Central memory CD4-positive, alpha-beta T cell (primary cell): Measurements from ENCODE around the gene HNRNPA1.
A peak's percentile ranks its signal among the peaks of the same experiment; 100 is the strongest.
"Not testable (repeated sequence)": the region's sequence is repeated elsewhere in the genome, so short reads cannot be mapped to it uniquely, and the experiment has no call there.

Experiments used
- DNase-seq: peaks from one replicate; pipeline ENCODE4 v3.0.0; 2022

The HNRNPA1 gene

DNA sequence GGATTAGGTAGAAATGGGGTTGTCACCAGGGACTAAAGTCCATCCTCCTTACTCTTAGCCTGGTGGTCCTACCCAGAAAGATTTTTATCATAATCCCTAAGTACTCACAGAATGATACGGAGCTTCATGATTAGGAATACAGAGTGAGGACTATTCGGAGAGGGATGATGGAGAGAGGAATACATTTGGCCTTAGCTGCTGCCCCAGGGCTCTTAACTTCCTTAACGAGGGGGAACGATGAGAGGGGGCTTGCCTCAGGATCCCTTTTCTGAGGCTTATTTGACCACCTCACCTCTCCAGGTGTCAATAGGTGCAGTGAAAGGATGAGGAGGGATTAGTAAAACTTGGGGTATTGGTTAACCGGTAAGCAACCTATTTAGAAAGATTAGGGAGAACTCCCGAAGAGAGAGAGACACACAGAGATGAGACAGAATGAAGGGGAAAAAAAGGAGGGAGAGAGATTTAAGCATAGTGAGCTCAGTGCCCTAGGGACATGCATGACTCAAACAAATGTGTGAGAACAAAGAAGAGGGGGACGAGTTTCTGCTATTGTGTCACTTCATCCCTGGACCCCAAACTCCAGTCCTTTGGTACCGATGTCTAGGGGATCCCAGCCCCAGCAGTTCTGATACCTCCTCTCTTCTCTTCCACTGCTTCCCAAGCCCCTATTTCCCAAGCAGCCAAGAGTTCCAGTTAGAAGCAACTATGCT, 19.1 kb downstream of the HNRNPA1 start:
- no peak for DNase-seq

DNA sequence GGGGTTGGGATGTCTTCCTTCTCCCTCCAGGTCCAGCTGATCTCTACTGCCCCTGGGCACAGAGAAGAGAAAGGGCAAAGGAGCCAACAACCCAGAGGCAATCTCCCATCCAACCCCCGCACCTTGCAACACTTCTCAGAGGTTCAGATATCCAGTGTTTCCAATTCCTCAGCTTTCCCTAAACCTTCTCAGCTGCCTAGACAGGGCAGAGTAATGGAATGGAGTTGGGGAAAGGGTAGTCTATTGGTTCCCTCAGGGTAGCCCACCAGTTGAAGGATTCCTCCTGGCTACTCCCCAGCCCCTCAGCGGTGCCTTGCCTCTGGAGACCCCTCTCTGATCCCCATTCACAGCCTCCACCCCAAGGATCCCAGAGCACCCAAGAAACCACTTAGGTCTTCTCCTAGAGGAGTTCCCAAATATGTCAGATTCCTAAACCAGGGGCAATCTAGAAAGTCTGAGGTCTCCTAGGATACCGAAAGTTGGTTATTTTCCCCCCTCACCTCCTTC, 19.8 kb downstream of the HNRNPA1 start:
- DNase-seq: no peak

DNA sequence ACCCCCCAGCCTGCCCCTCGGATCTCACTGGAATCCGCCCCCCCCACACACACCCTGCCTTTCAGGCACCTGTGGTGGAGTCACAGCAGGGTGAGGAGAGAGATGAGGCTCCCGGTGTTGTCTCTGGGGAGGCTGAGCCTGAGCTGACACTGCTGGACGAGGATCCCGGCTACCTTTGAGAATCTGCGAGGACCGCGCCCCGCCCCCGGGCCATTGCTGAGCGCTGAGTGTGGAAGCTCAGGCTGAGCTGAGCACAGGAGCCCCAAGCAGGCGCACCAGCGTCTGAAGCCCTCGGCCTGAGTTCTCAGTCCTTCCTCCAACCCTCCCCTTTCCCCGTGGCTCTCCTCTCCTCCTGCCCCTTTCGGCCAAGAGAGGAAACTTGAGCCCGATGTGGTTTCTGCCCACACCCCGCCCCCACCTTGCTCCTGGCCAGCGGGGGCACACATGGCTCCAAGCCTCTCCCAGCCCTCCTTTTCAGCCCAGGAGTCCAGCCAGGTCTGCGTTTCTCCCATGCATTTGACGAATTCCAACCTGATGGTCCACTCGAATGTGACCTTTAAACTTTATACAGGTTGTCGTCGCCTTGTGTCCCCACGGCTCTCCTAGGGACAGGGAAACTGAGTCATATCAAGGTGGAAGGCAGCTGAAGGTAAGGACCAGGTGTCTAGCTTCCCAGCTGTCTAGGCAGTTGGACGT, 20.4 kb downstream of the HNRNPA1 start, which contains the start of gene NFE2:
NFE2 (minus strand) TSS at position 284 of the 696 bp plus-strand sequence. CDS start 5,767 bp downstream, outside the sequence.
- DNase-seq: no peak

DNA sequence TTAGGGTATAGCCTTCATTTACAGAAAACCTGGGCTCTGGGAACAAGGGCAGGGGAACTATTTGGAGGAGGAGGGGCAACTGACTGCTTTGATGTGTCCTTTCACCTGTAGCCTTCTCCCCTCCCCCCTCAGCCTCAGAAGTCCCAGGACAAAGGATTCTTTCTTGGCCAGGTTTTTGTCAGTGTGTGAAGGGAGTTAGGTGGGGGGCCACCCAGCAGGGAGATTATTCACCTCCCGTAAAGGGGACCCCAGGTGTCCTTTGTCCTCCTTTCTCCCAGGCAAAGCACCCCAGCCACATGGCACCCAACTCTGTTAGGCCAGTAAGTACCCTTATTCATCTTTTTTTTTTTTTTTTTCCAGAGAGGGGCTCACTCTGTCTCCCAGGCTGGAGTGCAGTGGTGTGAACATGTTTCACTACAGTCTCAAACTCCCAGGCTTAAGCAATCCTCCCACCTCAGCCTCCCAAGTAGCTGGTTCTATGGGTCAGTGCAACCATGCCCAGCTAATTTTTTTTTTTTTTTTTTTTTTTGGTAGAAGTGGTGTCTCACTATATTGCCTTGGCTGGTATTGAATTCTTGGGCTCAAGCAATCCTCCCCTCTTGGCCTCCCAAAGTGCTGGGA, 21.0 kb downstream of the HNRNPA1 start:
- no peak for DNase-seq

DNA sequence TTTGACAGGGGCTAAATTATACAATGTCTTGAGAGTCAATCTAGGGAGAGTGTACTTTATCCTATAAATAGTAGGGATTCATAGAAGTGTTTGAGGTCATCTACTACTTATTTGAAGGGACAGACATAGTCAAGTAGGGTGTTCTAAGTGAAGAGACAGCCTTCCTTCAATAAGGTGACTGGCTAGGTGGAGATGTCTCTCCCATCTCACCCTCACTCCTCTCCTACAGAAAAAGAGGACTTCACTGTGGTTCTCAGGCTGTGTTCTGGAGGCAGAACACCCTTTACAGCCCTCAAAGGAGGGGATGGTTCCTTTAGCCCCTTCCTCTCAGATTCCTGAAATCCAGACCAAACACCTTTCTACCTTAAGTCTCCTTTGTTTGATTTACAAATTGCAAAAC, 23.1 kb downstream of the HNRNPA1 start:
- no peak for DNase-seq

GRCh38 chr12:54304187-54304810, 23.8 kb downstream of the HNRNPA1 start:
- no peak for DNase-seq

DNA sequence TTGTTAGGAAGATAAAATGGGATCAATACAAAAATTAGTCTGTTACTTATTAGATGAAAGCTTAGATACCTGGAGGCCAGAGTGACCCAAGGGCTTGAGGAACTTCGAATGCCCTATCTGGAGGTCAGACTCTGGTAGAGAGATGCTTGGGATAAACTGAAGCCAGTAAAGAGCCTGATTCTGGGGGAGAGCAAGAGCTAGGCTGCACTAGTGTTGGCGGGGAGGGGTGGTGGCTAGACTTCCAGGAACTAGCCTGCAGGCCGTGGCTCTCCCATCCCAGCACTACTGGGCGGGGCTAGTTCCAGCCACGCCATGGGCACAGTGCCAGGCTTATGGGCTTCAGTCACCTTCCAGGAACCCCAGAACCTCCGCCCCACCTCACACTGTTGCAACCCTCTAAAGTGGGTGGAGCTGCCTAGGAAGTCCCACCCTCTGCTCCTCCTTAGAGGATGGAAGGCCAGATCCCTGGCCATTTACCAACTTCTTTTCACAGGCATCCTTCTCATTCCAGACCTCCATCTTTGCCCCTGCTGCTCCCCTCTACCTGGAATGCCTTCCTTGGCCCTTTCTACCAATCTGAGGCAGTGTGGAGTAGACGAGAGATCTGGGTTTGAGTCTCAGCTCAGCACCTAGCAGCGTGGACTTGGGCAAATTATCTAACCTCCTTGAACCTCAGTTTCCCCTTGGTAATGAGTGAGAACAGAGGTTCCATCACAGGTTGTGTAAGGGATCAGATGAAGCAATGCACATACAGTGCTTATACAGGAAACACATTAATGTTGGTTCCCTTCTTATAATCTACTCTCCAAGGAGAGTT, 26.6 kb downstream of the HNRNPA1 start:
- no peak for DNase-seq

DNA sequence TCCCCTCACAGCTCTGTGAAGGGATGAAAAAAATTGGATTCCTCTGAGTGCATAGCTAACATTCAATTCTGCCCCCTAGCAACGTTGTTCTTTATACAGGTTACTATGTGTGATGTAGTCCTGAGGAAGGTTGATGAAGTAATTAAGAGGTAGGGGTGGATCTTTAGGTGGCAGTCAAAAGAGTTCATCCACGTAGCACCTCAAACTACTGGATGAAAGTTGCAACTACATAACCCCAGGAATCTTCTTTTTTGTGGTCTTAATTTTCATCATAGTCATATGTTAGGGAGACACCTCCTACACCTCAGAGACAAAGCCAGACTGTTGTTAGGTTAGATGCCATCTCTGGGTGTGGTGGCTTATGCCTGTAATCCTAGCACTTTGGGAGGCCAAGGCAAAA, 30.5 kb downstream of the HNRNPA1 start:
- no peak for DNase-seq

DNA sequence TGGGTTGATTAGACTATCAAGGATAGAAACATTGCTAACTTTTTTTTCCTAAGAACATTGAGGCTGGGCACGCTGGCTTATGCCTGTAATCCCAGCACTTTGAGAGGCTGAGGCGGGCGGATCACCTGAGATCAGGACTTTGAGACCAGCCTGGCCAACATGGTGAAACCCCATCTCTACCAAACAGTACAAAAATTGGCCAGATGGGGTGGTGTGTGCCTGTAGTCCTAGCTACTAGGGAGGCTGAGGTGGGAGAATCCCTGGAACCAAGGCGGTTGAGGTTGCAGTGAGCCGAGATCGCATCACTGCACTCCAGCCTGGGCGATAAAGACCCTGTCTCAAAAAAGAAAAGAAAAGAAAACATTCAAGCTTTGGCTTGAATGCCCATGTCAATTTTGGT, 31.8 kb downstream of the HNRNPA1 start:
- not testable (repeated sequence) for DNase-seq

- no peak for DNase-seq
Observed at GRCh38 chr12:54321363-54321762, 40.8 kb downstream of the HNRNPA1 start.

DNA sequence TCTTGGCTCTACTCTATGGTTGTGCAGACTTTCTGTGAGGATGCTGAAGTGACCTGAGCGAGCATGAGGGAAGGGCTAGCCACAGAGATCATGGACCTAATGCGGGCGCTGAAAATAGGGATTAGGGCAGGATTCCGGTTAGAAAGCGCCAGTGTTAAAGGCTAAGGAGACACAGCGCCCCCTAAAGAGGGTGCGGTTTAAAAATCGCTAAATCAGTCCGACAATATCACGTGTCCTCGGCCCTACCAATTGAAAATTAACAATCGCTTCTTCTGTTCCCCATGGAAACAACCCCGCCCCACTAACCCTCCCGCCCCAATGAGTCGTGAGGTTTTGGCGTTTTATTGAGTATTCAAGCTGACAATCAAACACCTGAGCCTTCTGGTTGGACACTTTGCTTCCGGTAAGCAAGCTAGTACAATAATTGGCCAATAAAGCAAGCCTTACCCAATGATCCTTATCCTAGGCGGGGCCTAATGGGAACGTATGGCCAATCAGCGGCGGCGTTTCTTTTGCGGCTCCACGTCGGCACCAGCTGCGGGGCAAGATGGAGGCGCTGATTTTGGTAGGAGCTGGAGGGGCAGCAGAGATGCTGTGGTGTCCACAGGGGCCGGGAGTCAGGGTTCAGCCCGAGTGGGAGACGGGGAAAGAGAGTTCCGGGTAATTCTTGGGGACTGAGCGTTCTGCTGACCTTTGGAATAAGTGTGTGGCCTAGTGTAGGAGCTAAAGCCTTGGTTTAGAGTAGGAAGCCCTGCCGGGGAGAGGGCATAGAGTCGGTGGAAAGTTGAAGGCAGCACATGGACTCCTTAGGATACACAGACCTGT, 44.3 kb downstream of the HNRNPA1 start, which contains the start of gene COPZ1:
COPZ1 (plus strand) TSS at position 515 of the 825 bp plus-strand sequence; CDS start at position 548, 33 bp downstream.
- DNase-seq: peak; percentile 95

DNA sequence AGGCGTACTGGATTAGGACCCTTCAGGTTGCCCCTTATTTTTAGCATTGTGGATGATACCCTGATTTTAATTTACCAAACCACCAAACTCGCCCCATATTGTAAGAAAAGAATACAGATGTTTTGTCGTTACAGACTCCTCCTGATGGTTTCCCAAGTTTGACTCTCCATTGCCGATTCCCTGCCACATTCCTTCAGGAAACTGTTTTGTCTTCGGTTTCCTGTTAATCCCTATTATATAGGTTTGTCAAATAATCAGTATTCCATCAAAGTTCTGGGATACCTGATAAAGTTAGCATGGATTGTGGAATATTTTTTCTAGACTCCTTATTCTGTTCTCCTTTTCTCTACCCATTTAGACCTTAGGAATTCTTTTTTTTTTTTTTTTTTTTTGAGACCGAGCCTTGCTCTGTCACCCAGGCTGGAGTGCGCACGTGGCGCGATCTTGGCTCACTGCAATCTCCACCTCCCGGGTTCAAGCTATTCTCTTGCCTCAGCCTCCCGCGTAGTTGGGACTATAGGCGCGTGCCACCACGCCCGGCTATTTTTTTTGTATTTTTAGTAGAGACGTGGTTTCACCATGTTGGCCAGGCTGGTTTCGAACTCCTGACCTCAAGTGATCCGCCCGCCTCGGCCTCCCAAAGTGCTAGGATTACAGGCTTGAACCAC, 45.0 kb downstream of the HNRNPA1 start:
- not testable (repeated sequence) for DNase-seq

DNA sequence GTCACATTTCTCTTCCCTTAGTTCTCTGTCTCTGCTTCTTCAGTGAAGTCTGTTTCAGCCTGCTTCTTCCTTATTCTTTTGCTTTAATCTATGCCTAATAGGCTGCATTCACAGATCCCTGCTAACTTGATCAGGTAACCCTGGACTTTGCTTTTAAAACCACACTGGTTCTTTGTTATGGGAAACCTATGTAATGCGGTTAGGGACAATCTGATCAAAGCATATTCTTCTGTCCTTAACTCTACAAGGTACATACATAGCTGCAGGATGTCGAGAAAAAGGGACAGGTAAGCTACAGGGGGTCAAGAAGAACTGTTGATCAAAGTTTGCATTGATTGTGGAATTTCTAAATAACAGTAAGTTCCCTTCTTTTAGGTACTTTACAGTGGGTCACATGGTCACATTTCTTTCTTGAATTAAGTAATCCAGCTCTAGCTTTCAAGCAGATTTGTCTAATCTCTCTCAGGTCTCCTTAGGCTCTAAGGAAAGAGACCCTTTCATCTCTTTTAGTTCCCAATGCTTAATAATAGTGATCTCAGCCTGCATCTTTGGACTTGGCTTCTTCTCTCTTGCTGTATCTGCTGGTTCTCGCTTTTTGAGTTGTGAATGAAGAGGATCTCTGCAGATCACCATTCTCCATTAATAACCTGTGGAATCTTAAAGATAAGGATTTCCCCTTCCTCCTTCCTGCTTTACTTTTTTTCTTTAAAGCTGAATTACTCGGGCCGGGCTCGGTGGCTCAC, 48.2 kb downstream of the HNRNPA1 start:
- no peak for DNase-seq

GRCh38 chr12:54329759-54330158, 49.2 kb downstream of the HNRNPA1 start:
- no peak for DNase-seq

GRCh38 chr12:54330442-54330841, 49.9 kb downstream of the HNRNPA1 start:
- no peak for DNase-seq

DNA sequence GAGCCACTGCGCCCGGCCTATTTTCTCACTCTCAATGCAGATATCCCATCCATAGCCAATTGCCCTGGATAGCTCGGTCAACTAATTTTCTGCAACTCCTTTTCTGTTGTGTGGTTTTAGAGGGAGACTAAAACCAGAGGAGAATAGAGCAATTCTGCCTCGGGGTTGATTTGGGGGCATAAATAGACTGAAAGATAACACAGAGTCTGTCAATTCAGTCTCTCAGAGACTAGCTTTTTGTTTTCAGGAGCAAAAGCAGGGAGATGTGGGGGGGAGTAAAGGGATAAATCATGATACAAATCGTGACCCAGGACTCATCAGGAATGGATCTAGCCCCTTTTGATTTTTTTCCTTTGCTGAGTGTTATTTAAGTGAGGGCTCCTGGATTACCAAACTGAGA, 50.9 kb downstream of the HNRNPA1 start:
- no peak for DNase-seq

DNA sequence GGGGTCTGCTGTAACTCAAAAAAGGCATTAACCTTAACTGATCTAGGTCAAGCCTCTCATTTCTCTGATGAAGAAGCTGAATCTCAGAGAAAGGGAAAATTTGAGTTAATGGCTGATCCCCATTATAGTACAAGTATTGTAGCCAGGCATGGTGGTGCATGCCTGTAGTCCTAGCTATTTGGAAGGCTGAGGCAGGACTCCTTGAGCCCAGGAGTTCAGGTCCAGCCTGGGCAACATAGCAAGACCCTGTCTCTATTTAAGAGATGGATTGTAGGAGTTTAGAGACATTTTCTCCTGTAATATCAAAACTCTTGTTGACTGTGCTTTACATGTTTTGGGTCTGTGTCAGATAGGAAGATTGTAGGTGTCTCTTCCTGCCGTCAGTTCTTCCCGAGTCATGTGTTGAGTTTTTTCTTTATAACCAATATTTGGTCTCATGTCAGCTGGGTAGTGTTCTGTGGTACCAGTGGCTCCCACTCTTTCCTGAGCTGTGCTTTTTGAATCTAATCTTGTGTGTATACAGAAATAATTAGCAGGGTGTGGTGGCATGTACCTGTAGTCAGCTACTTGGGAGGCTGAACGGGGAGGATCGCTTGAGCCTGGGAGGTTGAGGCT, 53.0 kb downstream of the HNRNPA1 start:
- DNase-seq: no peak
